Measurements from ENCODE around the gene PRKAR1B. TPM values are rescaled to one million over a fixed set of nuclear protein-coding genes. Genes with fewer than 3 reads are reported as not detected.

The PRKAR1B gene
- total RNA-seq, 1 donor from 2014 or later: 14.0 TPM

DNA sequence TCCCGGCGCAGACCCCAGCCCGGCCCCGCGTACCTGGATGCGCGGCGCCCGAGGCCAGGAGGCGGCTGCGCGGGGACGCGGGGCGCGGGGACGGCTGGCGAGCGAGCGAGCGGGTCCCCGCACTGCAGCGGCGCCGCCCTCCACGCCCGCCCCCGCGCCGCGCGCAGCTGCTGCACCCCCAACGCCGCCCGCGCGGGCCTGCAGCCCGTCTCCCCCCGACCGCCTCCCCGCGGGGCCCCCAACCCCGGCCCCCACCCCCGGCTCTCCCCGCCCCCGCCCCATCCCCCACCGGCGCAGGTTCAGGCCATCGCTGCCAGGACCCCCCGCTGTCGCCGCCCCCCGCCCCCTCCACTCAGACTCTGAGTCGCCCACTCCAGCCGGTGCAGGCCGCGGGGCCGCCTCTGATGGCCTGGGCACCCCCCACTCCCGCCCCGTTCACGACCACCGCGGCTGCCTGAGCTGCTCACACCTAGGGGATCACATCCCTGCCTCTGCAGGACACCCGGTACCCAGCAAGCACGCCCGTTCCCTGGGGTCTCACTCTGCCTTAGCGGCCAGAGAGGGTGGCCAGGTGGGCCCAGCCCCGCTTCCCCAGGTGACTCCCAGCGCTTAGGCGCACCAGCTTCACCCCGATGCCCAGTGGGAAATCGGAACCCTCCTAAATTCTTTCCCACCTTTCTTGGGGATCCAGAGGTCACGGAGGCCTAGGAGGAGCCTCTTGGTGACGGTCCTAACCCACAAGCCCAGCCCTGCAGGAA lies 14.5 kb downstream of the PRKAR1B start:
- H3K4me3 ChIP-seq (ENCODE audit: low read depth, low read length): peak overlapping the region; percentile 16
- DNase-seq (ENCODE audit: low read depth): no peak
- H3K36me3 ChIP-seq (ENCODE audit: control insufficient read depth, insufficient read depth, low read length): no peaks in the 10 kb centered on the region
- TF ChIP-seq, protein P1, sequence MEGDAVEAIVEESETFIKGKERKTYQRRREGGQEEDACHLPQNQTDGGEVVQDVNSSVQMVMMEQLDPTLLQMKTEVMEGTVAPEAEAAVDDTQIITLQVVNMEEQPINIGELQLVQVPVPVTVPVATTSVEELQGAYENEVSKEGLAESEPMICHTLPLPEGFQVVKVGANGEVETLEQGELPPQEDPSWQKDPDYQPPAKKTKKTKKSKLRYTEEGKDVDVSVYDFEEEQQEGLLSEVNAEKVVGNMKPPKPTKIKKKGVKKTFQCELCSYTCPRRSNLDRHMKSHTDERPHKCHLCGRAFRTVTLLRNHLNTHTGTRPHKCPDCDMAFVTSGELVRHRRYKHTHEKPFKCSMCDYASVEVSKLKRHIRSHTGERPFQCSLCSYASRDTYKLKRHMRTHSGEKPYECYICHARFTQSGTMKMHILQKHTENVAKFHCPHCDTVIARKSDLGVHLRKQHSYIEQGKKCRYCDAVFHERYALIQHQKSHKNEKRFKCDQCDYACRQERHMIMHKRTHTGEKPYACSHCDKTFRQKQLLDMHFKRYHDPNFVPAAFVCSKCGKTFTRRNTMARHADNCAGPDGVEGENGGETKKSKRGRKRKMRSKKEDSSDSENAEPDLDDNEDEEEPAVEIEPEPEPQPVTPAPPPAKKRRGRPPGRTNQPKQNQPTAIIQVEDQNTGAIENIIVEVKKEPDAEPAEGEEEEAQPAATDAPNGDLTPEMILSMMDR (IDR thresholded peaks at IDR 0.05; ENCODE audit: insufficient read depth, low read length, severe bottlenecking): no peak
- no peaks in the 10 kb centered on the region for H3K27me3 ChIP-seq (ENCODE audit: control insufficient read depth, insufficient read depth, low read length)
- FAIRE-seq: no peak

- DNase-seq (ENCODE audit: low read depth) (no peak), FAIRE-seq (no peak)
- peak overlapping the region; percentile 16 for H3K4me3 ChIP-seq (ENCODE audit: low read depth, low read length)
- H3K27me3 ChIP-seq (ENCODE audit: control insufficient read depth, insufficient read depth, low read length): no peaks in the 10 kb centered on the region
- TF ChIP-seq, protein P1 (IDR thresholded peaks at IDR 0.05; ENCODE audit: insufficient read depth, low read length, severe bottlenecking): no peak
- no peaks in the 10 kb centered on the region for H3K36me3 ChIP-seq (ENCODE audit: control insufficient read depth, insufficient read depth, low read length)
Observed at GRCh38 chr7:711922-712380, 15.1 kb downstream of the PRKAR1B start.

- FAIRE-seq: no peak
Observed at GRCh38 chr7:711093-711921, 15.8 kb downstream of the PRKAR1B start.

GRCh38 chr7:710161-710560 lies 16.9 kb downstream of the PRKAR1B start:
- TF ChIP-seq, protein P1 (IDR thresholded peaks at IDR 0.05; ENCODE audit: insufficient read depth, low read length, severe bottlenecking): no peak
- no peak for FAIRE-seq
- DNase-seq (ENCODE audit: low read depth): no peak
- no peaks in the 10 kb centered on the region for H3K27me3 ChIP-seq (ENCODE audit: control insufficient read depth, insufficient read depth, low read length)
- no peaks in the 10 kb centered on the region for H3K36me3 ChIP-seq (ENCODE audit: control insufficient read depth, insufficient read depth, low read length)
- no peak overlapping the region for H3K4me3 ChIP-seq (ENCODE audit: low read depth, low read length)

More at GRCh38 chr7:711093-711921, 15.8 kb downstream of the PRKAR1B start:
- Histone ChIP-seq H3K27me3 (ENCODE audit: control insufficient read depth, insufficient read depth, low read length) (no peaks in the 10 kb centered on the region), H3K36me3 (ENCODE audit: control insufficient read depth, insufficient read depth, low read length) (no peaks in the 10 kb centered on the region), H3K4me3 (ENCODE audit: low read depth, low read length) (no peak overlapping the region)
- TF ChIP-seq, protein P1 (IDR thresholded peaks at IDR 0.05; ENCODE audit: insufficient read depth, low read length, severe bottlenecking): no peak
- DNase-seq (ENCODE audit: low read depth): no peak

GRCh38 chr7:707296-708000 lies 19.6 kb downstream of the PRKAR1B start:
- no peak overlapping the region for H3K4me3 ChIP-seq (ENCODE audit: low read depth, low read length)
- DNase-seq (ENCODE audit: low read depth) (no peak), FAIRE-seq (peak; percentile 18)
- no peaks in the 10 kb centered on the region for H3K36me3 ChIP-seq (ENCODE audit: control insufficient read depth, insufficient read depth, low read length)
- no peaks in the 10 kb centered on the region for H3K27me3 ChIP-seq (ENCODE audit: control insufficient read depth, insufficient read depth, low read length)
- TF ChIP-seq, protein P1 (IDR thresholded peaks at IDR 0.05; ENCODE audit: insufficient read depth, low read length, severe bottlenecking): no peak

Measured in bronchial epithelial cell (primary cell).